ENCODE measurements around the gene ARHGDIA. TPM values are rescaled to one million over a fixed set of nuclear protein-coding genes. Genes with fewer than 3 reads are reported as not detected.

Gene ARHGDIA
- total RNA-seq, 1 experiment from 2014 or later, result 247 TPM

GRCh38 chr17:81843713-81844326 is 27.3 kb downstream of the ARHGDIA start (continued):
- TF ChIP-seq ZNF425 (CRISPR knock-in tag; conservative IDR thresholded peaks at IDR 0.05) (no peak), CREM (CRISPR knock-in tag; IDR thresholded peaks at IDR 0.05) (no peak), IRF1 (CRISPR knock-in tag; IDR thresholded peaks at IDR 0.05) (no peak), ZNF396 (CRISPR knock-in tag; IDR thresholded peaks at IDR 0.05; ENCODE audit: borderline replicate concordance) (no peak), TEAD4 (CRISPR knock-in tag; IDR thresholded peaks at IDR 0.05) (no peak), ARID4B (CRISPR knock-in tag; IDR thresholded peaks at IDR 0.05; ENCODE audit: borderline replicate concordance) (no peak), ZNF121 (CRISPR knock-in tag; IDR thresholded peaks at IDR 0.05) (no peak), ZMAT4 (CRISPR knock-in tag; IDR thresholded peaks at IDR 0.05) (no peak), ATF3 (CRISPR knock-in tag; conservative IDR thresholded peaks at IDR 0.05) (no peak), NFYB (CRISPR knock-in tag; conservative IDR thresholded peaks at IDR 0.05; ENCODE audit: low read depth) (no peak)

GRCh38 chr17:81842725-81843504 is 28.2 kb downstream of the ARHGDIA start:
- no peaks in the 10 kb centered on the region for H3K4me1 Mint-ChIP-seq
- ChIA-PET CTCF (interaction anchor here (0.5 to 1.6 kb wide), 3 partner anchors 12 to 37 kb away, joined by 3 to 4 read pairs (median 3); no protein-coding TSS in a partner anchor), POLR2A (no interaction called here)
- no peaks in the 10 kb centered on the region for H3K9me3 Mint-ChIP-seq
- peak overlapping the region; percentile 23; the same call in 1 of the 2 replicates for H3K27ac Mint-ChIP-seq
- H3K36me3 Mint-ChIP-seq, result peaks cover 31% of the 10 kb centered on the region
- no peak for TF ChIP-seq GABPB1 (CRISPR knock-in tag; IDR thresholded peaks at IDR 0.05)
- no peak for TF ChIP-seq JAZF1 (CRISPR knock-in tag; IDR thresholded peaks at IDR 0.05)
- no peak for TF ChIP-seq GRHL2 (CRISPR knock-in tag; IDR thresholded peaks at IDR 0.05; ENCODE audit: insufficient replicate concordance, severe bottlenecking)
- TF ChIP-seq FOXK1 (CRISPR knock-in tag; IDR thresholded peaks at IDR 0.05), result no peak
- TF ChIP-seq ZNF396 (CRISPR knock-in tag; IDR thresholded peaks at IDR 0.05; ENCODE audit: borderline replicate concordance), result no peak
- TF ChIP-seq CBFB (CRISPR knock-in tag; IDR thresholded peaks at IDR 0.05; ENCODE audit: low read depth), result no peak
- no peak for TF ChIP-seq GTF2I (CRISPR knock-in tag; conservative IDR thresholded peaks at IDR 0.05)
- TF ChIP-seq TEAD4 (CRISPR knock-in tag; IDR thresholded peaks at IDR 0.05), result no peak
- no peak for TF ChIP-seq ATF6 (CRISPR knock-in tag; IDR thresholded peaks at IDR 0.05)
- TF ChIP-seq SMAD3 (CRISPR knock-in tag; IDR thresholded peaks at IDR 0.05; ENCODE audit: borderline replicate concordance), result no peak
- TF ChIP-seq ZNF232 (CRISPR knock-in tag; IDR thresholded peaks at IDR 0.05), result no peak
- no peak for TF ChIP-seq KAT7 (CRISPR knock-in tag; IDR thresholded peaks at IDR 0.05; ENCODE audit: borderline replicate concordance)
- no peak for TF ChIP-seq USF1 (CRISPR knock-in tag; IDR thresholded peaks at IDR 0.05)
- no peak for TF ChIP-seq NFATC4 (CRISPR knock-in tag; IDR thresholded peaks at IDR 0.05)
- no peak for TF ChIP-seq ATF3 (CRISPR knock-in tag; conservative IDR thresholded peaks at IDR 0.05)
- no peak for TF ChIP-seq ZNF423 (CRISPR knock-in tag; IDR thresholded peaks at IDR 0.05)
- DNase-seq (ENCODE audit: low spot score) (no peak), ATAC-seq (no peak)
- H3K4me3 Mint-ChIP-seq, result no peak overlapping the region
- no peaks in the 10 kb centered on the region for H3K27me3 Mint-ChIP-seq (ENCODE audit: low read depth)
